NCI-H510A (cell line): ENCODE data around the gene MPRIP.

ENCODE experiments used
- DNase-seq: peaks from one replicate; lab custom pipeline; 2025; lab: John Stamatoyannopoulos, UW

Gene MPRIP

GRCh38 chr17:17028059-17028877 is 14.0 kb upstream of the MPRIP start:
- DNase-seq, result no peak

- no peak for DNase-seq
These were observed 13.2 kb upstream of the MPRIP start for GRCh38 chr17:17028878-17029535.

- DNase-seq, result no peak
These were observed 12.3 kb upstream of the MPRIP start for GRCh38 chr17:17029938-17030337.

- DNase-seq, result no peak
These were observed 11.6 kb upstream of the MPRIP start for GRCh38 chr17:17030515-17031211.

- no peak for DNase-seq
These were observed 10.0 kb upstream of the MPRIP start for GRCh38 chr17:17032131-17032692.

- DNase-seq, result no peak
These were observed 8.8 kb upstream of the MPRIP start for GRCh38 chr17:17033466-17033865.

- no peak for DNase-seq
These were observed 8.2 kb upstream of the MPRIP start for GRCh38 chr17:17034026-17034425.

- no peak for DNase-seq
These were observed 7.7 kb upstream of the MPRIP start for GRCh38 chr17:17034496-17035075.

GRCh38 chr17:17035490-17035889 is 6.8 kb upstream of the MPRIP start:
- DNase-seq, result no peak

- no peak for DNase-seq
These were observed 6.2 kb upstream of the MPRIP start for GRCh38 chr17:17035920-17036523.

GRCh38 chr17:17036524-17036998 is 5.7 kb upstream of the MPRIP start:
- DNase-seq, result no peak

- no peak for DNase-seq
These were observed 2.3 kb upstream of the MPRIP start for GRCh38 chr17:17039911-17040310.

GRCh38 chr17:17041018-17041521 is 1.2 kb upstream of the MPRIP start:
- DNase-seq, result peak; percentile 47

- DNase-seq, result peak; percentile 96
These were observed 480 bp upstream of the MPRIP start for GRCh38 chr17:17041571-17042383.

- DNase-seq, result no peak
These were observed 699 bp downstream of the MPRIP start for GRCh38 chr17:17042851-17043460.

- no peak for DNase-seq
These were observed 1.4 kb downstream of the MPRIP start for GRCh38 chr17:17043461-17044271.

- peak; percentile 54 for DNase-seq
These were observed 2.7 kb downstream of the MPRIP start for GRCh38 chr17:17044846-17045561.

- no peak for DNase-seq
These were observed 5.8 kb downstream of the MPRIP start for GRCh38 chr17:17048106-17048505.
